ENCODE results near the gene DACT3.

Gene DACT3

GRCh38 chr19:46670813-46671212 is 9.8 kb upstream of the DACT3 start:
- no peak for DNase-seq (ENCODE audit: low spot score)

GRCh38 chr19:46668662-46669061 is 7.7 kb upstream of the DACT3 start:
- DNase-seq (ENCODE audit: low spot score) = no peak

GRCh38 chr19:46665072-46665471 is 4.1 kb upstream of the DACT3 start:
- DNase-seq (ENCODE audit: low spot score) = no peak

- DNase-seq (ENCODE audit: low spot score) = peak; percentile 77
Observed at GRCh38 chr19:46661735-46662592, 982 bp upstream of the DACT3 start.

- DNase-seq (ENCODE audit: low spot score) = peak; percentile 10
Observed at GRCh38 chr19:46660551-46661019, 397 bp downstream of the DACT3 start.

GRCh38 chr19:46660008-46660517 is 919 bp downstream of the DACT3 start:
- DNase-seq (ENCODE audit: low spot score) = peak; percentile 15

- DNase-seq (ENCODE audit: low spot score) = peak; percentile 29
Observed at GRCh38 chr19:46659151-46660007, 1.6 kb downstream of the DACT3 start.

GRCh38 chr19:46656541-46656940 is 4.4 kb downstream of the DACT3 start:
- DNase-seq (ENCODE audit: low spot score) = no peak

- no peak for DNase-seq (ENCODE audit: low spot score)
Observed at GRCh38 chr19:46654621-46655152, 6.3 kb downstream of the DACT3 start.

GRCh38 chr19:46650445-46650844 is 10.5 kb downstream of the DACT3 start:
- no peak for DNase-seq (ENCODE audit: low spot score)

GRCh38 chr19:46648961-46649960 is 11.7 kb downstream of the DACT3 start:
- DNase-seq (ENCODE audit: low spot score) = no peak

GRCh38 chr19:46648060-46648960 is 12.7 kb downstream of the DACT3 start:
- DNase-seq (ENCODE audit: low spot score) = no peak

GRCh38 chr19:46646402-46646801 is 14.6 kb downstream of the DACT3 start:
- no peak for DNase-seq (ENCODE audit: low spot score)

- DNase-seq (ENCODE audit: low spot score) = no peak
Observed at GRCh38 chr19:46644720-46645119, 16.3 kb downstream of the DACT3 start.

GRCh38 chr19:46640656-46641055 is 20.3 kb downstream of the DACT3 start:
- DNase-seq (ENCODE audit: low spot score) = no peak

- DNase-seq (ENCODE audit: low spot score) = peak; percentile 64
Observed at GRCh38 chr19:46639358-46640182, 21.4 kb downstream of the DACT3 start.

- no peak for DNase-seq (ENCODE audit: low spot score)
Observed at GRCh38 chr19:46637224-46637623, 23.8 kb downstream of the DACT3 start.

GRCh38 chr19:46635920-46636761 is 24.8 kb downstream of the DACT3 start, which contains the start of gene GNG8:
Gene GNG8 (minus strand): TSS chr19:46636202. CDS start chr19:46634682, 1,520 bp downstream.
- no peak for DNase-seq (ENCODE audit: low spot score)

Measured in SK-N-DZ (cell line).